K562 (cell line): ENCODE measurements around the gene MLLT6. TPM values are rescaled to one million over a fixed set of nuclear protein-coding genes. Genes with fewer than 3 reads are reported as not detected.
A peak's percentile ranks its signal among the peaks of the same experiment; 100 is the strongest.

Experiments used
- CBX3 ChIP-seq, 2 experiments: IDR thresholded peaks; 1 replicate in 1 of 2; 2 replicates in 1 of 2; pipeline ENCODE4 v1.6.1; 2012; ENCODE audit warnings: inconsistent platforms in 2 of 2, low read length in 2 of 2, borderline replicate concordance in 1 of 2, control low read depth in 1 of 2
- CXXC5 ChIP-seq: fragments of 250-450 bp; sonication (Bioruptor Pico); IDR thresholded peaks from 2 replicates; pipeline ENCODE4 v1.8.0; 2022; ENCODE audit warnings: inconsistent platforms, mild to moderate bottlenecking, moderate library complexity
- DDX20 ChIP-seq: fragments of 450-650 bp; IDR thresholded peaks from 2 replicates; pipeline ENCODE4 v1.6.1; 2016; ENCODE audit warnings: missing genetic modification characterization, low read depth, mild to moderate bottlenecking, missing compliant biosample characterization, moderate library complexity
- DPF2 ChIP-seq: fragments of 450-650 bp; IDR thresholded peaks from 2 replicates; pipeline ENCODE4 v1.6.1; 2016
- SMARCA4 ChIP-seq: fragments of 450-650 bp; IDR thresholded peaks from 2 replicates; pipeline ENCODE4 v1.6.1; 2016
- SREBF2 ChIP-seq: sonication (generic); formaldehyde crosslinking; IDR thresholded peaks from 2 replicates; pipeline ENCODE4 v1.4.0; 2020; ENCODE audit warnings: mild to moderate bottlenecking, missing genetic modification reagents
- polyA plus RNA-seq, 8 experiments: library from polyadenylated mRNA; depleted of rRNA in 4 of 8; stranded (reverse) in 5 of 8; unstranded in 3 of 8; fragments of >200 nt; fragmentation: Nextera tagmentation in 2 of 8; fragmentation: Illumina TruSeq in 1 of 8; extraction: Ambion mirVana in 2 of 8; extraction: Trizol in 1 of 8; gene quantifications; 2 replicates each; pipeline versions ENCODE4 v1.2.1 to v1.2.3, GENCODE V29; 2011 to 2014; ENCODE audit warnings: inconsistent platforms in 1 of 8, missing spikeins in 1 of 8
- total RNA-seq, 7 experiments: library from RNA; depleted of rRNA in 6 of 7; stranded (reverse); fragments of >200 nt in 6 of 7; fragmentation: Illumina TruSeq in 2 of 7; extraction: Trizol in 2 of 7; gene quantifications; 2 replicates each; pipeline versions ENCODE4 v1.2.1 to v1.2.3, GENCODE V29; 2011 to 2021; ENCODE audit warnings: low replicate concordance in 1 of 7
- TF ChIP-seq, protein P1 (sequence below): fragments of 450-650 bp; formaldehyde crosslinking; IDR thresholded peaks from 2 replicates; pipeline ENCODE4 v1.4.0; 2022; ENCODE audit warnings: missing genetic modification characterization
- TF ChIP-seq, protein P2 (sequence below): sonication (generic); formaldehyde crosslinking; IDR thresholded peaks from 2 replicates; pipeline ENCODE4 v1.8.0; 2022; ENCODE audit warnings: mild to moderate bottlenecking, missing genetic modification reagents, borderline replicate concordance
- TF ChIP-seq, protein P3 (sequence below), 2 experiments: IDR thresholded peaks; 2 replicates each; pipeline ENCODE4 v1.6.1; 2011; ENCODE audit warnings: borderline replicate concordance in 1 of 2, control low read depth in 1 of 2, low read depth in 1 of 2, low read length in 1 of 2, mild to moderate bottlenecking in 1 of 2, mixed read lengths in 1 of 2, moderate library complexity in 1 of 2; ENCODE audit not compliant: insufficient read depth in 1 of 2, insufficient read length in 1 of 2, poor library complexity in 1 of 2, severe bottlenecking in 1 of 2; ENCODE audit errors: extremely low read depth in 1 of 2
- TF ChIP-seq, protein P4 (sequence below): fragments of 450-650 bp; IDR thresholded peaks from 2 replicates; pipeline ENCODE4 v1.6.1; 2016; ENCODE audit warnings: mild to moderate bottlenecking, moderate library complexity

Gene MLLT6
- total and polyA plus RNA-seq, 9 of the 15 experiments (the other 6 are each of a cell fraction or from before 2014, with no cell fraction given) = 3.1 to 71.7 (median 30.0) TPM

DNA sequence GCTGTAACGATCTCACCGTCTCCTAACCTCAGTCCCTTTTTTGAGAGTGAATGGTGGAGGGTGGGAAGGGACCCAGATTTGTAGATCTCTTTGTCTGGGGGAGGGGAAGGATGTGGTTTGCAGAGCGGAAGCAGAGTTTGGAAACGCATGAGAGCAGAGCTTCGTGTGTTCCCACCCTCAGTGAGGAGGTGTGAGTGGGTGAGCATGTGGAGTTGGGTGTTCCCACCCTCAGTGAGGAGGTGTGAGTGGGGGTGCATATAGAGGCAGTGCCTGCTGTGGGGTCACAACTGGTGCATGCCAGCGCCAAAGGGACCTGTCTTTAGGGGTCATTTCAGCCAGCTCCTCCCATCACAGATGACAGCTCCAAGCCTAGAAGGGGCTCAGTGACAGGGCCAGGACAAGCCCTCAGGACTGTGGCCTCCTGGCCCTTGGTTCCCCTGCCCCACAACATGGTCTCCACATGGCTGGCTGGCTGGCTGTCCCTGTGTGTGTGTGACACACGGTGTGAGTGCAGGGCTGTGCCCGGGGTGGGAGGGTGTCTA is 23.3 kb downstream of the MLLT6 start (continued):
- TF ChIP-seq CXXC5 (CRISPR knock-in tag) = peak; percentile 44
- TF ChIP-seq, protein P1, sequence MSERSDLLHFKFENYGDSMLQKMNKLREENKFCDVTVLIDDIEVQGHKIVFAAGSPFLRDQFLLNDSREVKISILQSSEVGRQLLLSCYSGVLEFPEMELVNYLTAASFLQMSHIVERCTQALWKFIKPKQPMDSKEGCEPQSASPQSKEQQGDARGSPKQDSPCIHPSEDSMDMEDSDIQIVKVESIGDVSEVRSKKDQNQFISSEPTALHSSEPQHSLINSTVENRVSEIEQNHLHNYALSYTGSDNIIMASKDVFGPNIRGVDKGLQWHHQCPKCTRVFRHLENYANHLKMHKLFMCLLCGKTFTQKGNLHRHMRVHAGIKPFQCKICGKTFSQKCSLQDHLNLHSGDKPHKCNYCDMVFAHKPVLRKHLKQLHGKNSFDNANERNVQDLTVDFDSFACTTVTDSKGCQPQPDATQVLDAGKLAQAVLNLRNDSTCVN = no peak; the same call in 1 of the 2 replicates
- no peak for TF ChIP-seq SREBF2 (CRISPR knock-in tag)
- TF ChIP-seq, protein P2, sequence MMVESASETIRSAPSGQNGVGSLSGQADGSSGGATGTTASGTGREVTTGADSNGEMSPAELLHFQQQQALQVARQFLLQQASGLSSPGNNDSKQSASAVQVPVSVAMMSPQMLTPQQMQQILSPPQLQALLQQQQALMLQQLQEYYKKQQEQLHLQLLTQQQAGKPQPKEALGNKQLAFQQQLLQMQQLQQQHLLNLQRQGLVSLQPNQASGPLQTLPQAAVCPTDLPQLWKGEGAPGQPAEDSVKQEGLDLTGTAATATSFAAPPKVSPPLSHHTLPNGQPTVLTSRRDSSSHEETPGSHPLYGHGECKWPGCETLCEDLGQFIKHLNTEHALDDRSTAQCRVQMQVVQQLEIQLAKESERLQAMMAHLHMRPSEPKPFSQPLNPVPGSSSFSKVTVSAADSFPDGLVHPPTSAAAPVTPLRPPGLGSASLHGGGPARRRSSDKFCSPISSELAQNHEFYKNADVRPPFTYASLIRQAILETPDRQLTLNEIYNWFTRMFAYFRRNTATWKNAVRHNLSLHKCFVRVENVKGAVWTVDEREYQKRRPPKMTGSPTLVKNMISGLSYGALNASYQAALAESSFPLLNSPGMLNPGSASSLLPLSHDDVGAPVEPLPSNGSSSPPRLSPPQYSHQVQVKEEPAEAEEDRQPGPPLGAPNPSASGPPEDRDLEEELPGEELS = no peak
- TF ChIP-seq, protein P3, sequence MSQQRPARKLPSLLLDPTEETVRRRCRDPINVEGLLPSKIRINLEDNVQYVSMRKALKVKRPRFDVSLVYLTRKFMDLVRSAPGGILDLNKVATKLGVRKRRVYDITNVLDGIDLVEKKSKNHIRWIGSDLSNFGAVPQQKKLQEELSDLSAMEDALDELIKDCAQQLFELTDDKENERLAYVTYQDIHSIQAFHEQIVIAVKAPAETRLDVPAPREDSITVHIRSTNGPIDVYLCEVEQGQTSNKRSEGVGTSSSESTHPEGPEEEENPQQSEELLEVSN (IDR thresholded peaks at IDR 0.05; ENCODE audit: borderline replicate concordance in 1 of 2, extremely low read depth in 1 of 2, insufficient read depth in 1 of 2, insufficient read length in 1 of 2, low read depth in 1 of 2, low read length in 1 of 2, poor library complexity in 1 of 2, severe bottlenecking in 1 of 2) = peak; percentile 94 to 99
- TF ChIP-seq, protein P4, sequence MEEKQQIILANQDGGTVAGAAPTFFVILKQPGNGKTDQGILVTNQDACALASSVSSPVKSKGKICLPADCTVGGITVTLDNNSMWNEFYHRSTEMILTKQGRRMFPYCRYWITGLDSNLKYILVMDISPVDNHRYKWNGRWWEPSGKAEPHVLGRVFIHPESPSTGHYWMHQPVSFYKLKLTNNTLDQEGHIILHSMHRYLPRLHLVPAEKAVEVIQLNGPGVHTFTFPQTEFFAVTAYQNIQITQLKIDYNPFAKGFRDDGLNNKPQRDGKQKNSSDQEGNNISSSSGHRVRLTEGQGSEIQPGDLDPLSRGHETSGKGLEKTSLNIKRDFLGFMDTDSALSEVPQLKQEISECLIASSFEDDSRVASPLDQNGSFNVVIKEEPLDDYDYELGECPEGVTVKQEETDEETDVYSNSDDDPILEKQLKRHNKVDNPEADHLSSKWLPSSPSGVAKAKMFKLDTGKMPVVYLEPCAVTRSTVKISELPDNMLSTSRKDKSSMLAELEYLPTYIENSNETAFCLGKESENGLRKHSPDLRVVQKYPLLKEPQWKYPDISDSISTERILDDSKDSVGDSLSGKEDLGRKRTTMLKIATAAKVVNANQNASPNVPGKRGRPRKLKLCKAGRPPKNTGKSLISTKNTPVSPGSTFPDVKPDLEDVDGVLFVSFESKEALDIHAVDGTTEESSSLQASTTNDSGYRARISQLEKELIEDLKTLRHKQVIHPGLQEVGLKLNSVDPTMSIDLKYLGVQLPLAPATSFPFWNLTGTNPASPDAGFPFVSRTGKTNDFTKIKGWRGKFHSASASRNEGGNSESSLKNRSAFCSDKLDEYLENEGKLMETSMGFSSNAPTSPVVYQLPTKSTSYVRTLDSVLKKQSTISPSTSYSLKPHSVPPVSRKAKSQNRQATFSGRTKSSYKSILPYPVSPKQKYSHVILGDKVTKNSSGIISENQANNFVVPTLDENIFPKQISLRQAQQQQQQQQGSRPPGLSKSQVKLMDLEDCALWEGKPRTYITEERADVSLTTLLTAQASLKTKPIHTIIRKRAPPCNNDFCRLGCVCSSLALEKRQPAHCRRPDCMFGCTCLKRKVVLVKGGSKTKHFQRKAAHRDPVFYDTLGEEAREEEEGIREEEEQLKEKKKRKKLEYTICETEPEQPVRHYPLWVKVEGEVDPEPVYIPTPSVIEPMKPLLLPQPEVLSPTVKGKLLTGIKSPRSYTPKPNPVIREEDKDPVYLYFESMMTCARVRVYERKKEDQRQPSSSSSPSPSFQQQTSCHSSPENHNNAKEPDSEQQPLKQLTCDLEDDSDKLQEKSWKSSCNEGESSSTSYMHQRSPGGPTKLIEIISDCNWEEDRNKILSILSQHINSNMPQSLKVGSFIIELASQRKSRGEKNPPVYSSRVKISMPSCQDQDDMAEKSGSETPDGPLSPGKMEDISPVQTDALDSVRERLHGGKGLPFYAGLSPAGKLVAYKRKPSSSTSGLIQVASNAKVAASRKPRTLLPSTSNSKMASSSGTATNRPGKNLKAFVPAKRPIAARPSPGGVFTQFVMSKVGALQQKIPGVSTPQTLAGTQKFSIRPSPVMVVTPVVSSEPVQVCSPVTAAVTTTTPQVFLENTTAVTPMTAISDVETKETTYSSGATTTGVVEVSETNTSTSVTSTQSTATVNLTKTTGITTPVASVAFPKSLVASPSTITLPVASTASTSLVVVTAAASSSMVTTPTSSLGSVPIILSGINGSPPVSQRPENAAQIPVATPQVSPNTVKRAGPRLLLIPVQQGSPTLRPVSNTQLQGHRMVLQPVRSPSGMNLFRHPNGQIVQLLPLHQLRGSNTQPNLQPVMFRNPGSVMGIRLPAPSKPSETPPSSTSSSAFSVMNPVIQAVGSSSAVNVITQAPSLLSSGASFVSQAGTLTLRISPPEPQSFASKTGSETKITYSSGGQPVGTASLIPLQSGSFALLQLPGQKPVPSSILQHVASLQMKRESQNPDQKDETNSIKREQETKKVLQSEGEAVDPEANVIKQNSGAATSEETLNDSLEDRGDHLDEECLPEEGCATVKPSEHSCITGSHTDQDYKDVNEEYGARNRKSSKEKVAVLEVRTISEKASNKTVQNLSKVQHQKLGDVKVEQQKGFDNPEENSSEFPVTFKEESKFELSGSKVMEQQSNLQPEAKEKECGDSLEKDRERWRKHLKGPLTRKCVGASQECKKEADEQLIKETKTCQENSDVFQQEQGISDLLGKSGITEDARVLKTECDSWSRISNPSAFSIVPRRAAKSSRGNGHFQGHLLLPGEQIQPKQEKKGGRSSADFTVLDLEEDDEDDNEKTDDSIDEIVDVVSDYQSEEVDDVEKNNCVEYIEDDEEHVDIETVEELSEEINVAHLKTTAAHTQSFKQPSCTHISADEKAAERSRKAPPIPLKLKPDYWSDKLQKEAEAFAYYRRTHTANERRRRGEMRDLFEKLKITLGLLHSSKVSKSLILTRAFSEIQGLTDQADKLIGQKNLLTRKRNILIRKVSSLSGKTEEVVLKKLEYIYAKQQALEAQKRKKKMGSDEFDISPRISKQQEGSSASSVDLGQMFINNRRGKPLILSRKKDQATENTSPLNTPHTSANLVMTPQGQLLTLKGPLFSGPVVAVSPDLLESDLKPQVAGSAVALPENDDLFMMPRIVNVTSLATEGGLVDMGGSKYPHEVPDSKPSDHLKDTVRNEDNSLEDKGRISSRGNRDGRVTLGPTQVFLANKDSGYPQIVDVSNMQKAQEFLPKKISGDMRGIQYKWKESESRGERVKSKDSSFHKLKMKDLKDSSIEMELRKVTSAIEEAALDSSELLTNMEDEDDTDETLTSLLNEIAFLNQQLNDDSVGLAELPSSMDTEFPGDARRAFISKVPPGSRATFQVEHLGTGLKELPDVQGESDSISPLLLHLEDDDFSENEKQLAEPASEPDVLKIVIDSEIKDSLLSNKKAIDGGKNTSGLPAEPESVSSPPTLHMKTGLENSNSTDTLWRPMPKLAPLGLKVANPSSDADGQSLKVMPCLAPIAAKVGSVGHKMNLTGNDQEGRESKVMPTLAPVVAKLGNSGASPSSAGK = peak; percentile 96
- 0 out of 2 replicates have a peak, but pooled peaks have one; percentile 22 for TF ChIP-seq DPF2
- TF ChIP-seq DDX20 (tag) = no peak
- TF ChIP-seq SMARCA4 = 0 out of 2 replicates have a peak, but pooled peaks have one; percentile 13
- TF ChIP-seq CBX3 (IDR thresholded peaks at IDR 0.05; ENCODE audit: borderline replicate concordance in 1 of 2, low read length in 2 of 2) = peak in 1 of 2 experiments; percentile 84; a peak in 1 of 3 replicates
